Erythroblast (primary cell): ENCODE data around the gene MTHFD1L.
A peak's percentile ranks its signal among the peaks of the same experiment; 100 is the strongest.
"Not testable (repeated sequence)": the region's sequence is repeated elsewhere in the genome, so short reads cannot be mapped to it uniquely, and the experiment has no call there.

Source experiments
- DNase-seq, 2 experiments: peaks; one replicate each; lab custom pipeline; 2025; lab: John Stamatoyannopoulos, UW
- GATA1 ChIP-seq: IDR thresholded peaks from 2 replicates; pipeline ENCODE4 v1.6.1; 2011; ENCODE audit warnings: low read depth, mild to moderate bottlenecking, control low read depth, low read length, moderate library complexity
- POLR2A ChIP-seq: IDR thresholded peaks from 2 replicates; pipeline ENCODE4 v1.6.1; 2011; ENCODE audit warnings: mild to moderate bottlenecking, low read length

Gene MTHFD1L

GRCh38 chr6:151075527-151075926 is 210.0 kb downstream of the MTHFD1L start:
- DNase-seq = no peak
- TF ChIP-seq GATA1 (no peak), POLR2A (no peak)

GRCh38 chr6:151075930-151076555 is 210.5 kb downstream of the MTHFD1L start:
- TF ChIP-seq GATA1 = no peak
- TF ChIP-seq POLR2A = no peak
- DNase-seq = no peak

- TF ChIP-seq POLR2A = no peak
- TF ChIP-seq GATA1 = no peak
- no peak for DNase-seq
Measured at GRCh38 chr6:151078655-151079054, 213.2 kb downstream of the MTHFD1L start.

GRCh38 chr6:151081656-151082055 is 216.2 kb downstream of the MTHFD1L start:
- TF ChIP-seq POLR2A (no peak), GATA1 (no peak)
- no peak for DNase-seq

- DNase-seq = no peak
- TF ChIP-seq POLR2A (no peak), GATA1 (no peak)
Measured at GRCh38 chr6:151082079-151082478, 216.6 kb downstream of the MTHFD1L start.

GRCh38 chr6:151084275-151084674 is 218.8 kb downstream of the MTHFD1L start:
- TF ChIP-seq POLR2A (no peak), GATA1 (no peak)
- DNase-seq = no peak

GRCh38 chr6:151087055-151087454 is 221.6 kb downstream of the MTHFD1L start:
- DNase-seq = not testable (repeated sequence)

- no peak for TF ChIP-seq POLR2A
- TF ChIP-seq GATA1 = no peak
- peak; percentile 12 to 18 for DNase-seq
Measured at GRCh38 chr6:151087861-151088598, 222.5 kb downstream of the MTHFD1L start.

GRCh38 chr6:151088599-151088935 is 223.1 kb downstream of the MTHFD1L start:
- TF ChIP-seq GATA1 = no peak
- TF ChIP-seq POLR2A = no peak
- no peak for DNase-seq

- TF ChIP-seq POLR2A (no peak), GATA1 (no peak)
- no peak for DNase-seq
Measured at GRCh38 chr6:151088963-151089362, 223.5 kb downstream of the MTHFD1L start.

GRCh38 chr6:151089978-151090377 is 224.5 kb downstream of the MTHFD1L start:
- TF ChIP-seq POLR2A (no peak), GATA1 (no peak)

GRCh38 chr6:151091571-151091970 is 226.1 kb downstream of the MTHFD1L start:
- DNase-seq = no peak
- TF ChIP-seq GATA1 (no peak), POLR2A (no peak)

More at GRCh38 chr6:151089978-151090377, 224.5 kb downstream of the MTHFD1L start:
- DNase-seq = no peak

- DNase-seq = no peak
- no peak for TF ChIP-seq POLR2A
Measured at GRCh38 chr6:151092591-151092990, 227.1 kb downstream of the MTHFD1L start.

- TF ChIP-seq POLR2A (no peak), GATA1 (no peak)
- DNase-seq = no peak
Measured at GRCh38 chr6:151093706-151094105, 228.2 kb downstream of the MTHFD1L start.

GRCh38 chr6:151095538-151096254 is 230.2 kb downstream of the MTHFD1L start:
- TF ChIP-seq GATA1 (no peak), POLR2A (no peak)
- no peak for DNase-seq

GRCh38 chr6:151096255-151096612 is 230.7 kb downstream of the MTHFD1L start:
- TF ChIP-seq GATA1 (no peak), POLR2A (no peak)
- DNase-seq = no peak
